Body of pancreas (tissue), 4 donors: ENCODE results near the gene TFAP2C. TPM values are rescaled to one million over a fixed set of nuclear protein-coding genes. Genes with fewer than 3 reads are reported as not detected.

ENCODE experiments used
- ATAC-seq: fragments of 150-250 bp; one replicate; pipeline ENCODE4 v1.9.1; 2016
- DNase-seq, 4 donors: peaks; one replicate each; pipeline ENCODE4 v3.0.0-alpha.2; 2019
- H3K27ac ChIP-seq, 4 donors: fragments of 200-600 bp; sonication (generic); 1 replicate in 3 of 4; 2 replicates in 1 of 4; pipeline versions ENCODE4 v1.5.1 to v1.6.1; 2016 to 2019; ENCODE audit warnings: mild to moderate bottlenecking in 1 of 4, mixed read lengths in 1 of 4, moderate library complexity in 1 of 4
- H3K27me3 ChIP-seq, 2 donors: fragments of 200-600 bp; sonication (generic); one replicate each; pipeline ENCODE4 v1.6.0; 2016; ENCODE audit warnings: mild to moderate bottlenecking in 1 of 2
- H3K36me3 ChIP-seq, 2 donors: fragments of 200-600 bp; sonication (generic); replicated peaks in 1 of 2; 2 replicates each; pipeline ENCODE4 v1.5.1; 2016; ENCODE audit warnings: low read depth in 2 of 2; ENCODE audit not compliant: insufficient read depth in 1 of 2
- H3K4me1 ChIP-seq: fragments of 200-600 bp; sonication (generic); one replicate; pipeline ENCODE4 v1.6.0; 2016
- H3K4me3 ChIP-seq, 2 donors: fragments of 200-600 bp; sonication (generic); 1 replicate in 1 of 2; 2 replicates in 1 of 2; pipeline ENCODE4 v1.5.1; 2016 to 2019
- H3K9me3 ChIP-seq, 3 donors: fragments of 200-600 bp; sonication (generic); 1 replicate in 2 of 3; 2 replicates in 1 of 3; pipeline ENCODE4 v1.5.1; 2016
- CTCF ChIP-seq, 7 experiments: fragments of 450-650 bp in 4 of 7; fragments of 200-600 bp in 3 of 7; sonication (generic) in 3 of 7; IDR thresholded peaks; one replicate each; pipeline ENCODE4 v1.5.1; 2016 to 2019; ENCODE audit warnings: antibody characterized with exemption in 7 of 7
- POLR2A ChIP-seq, 3 donors: fragments of 450-650 bp; IDR thresholded peaks; one replicate each; pipeline ENCODE4 v1.6.1; 2016; ENCODE audit warnings: antibody characterized with exemption in 3 of 3, mild to moderate bottlenecking in 2 of 3
- WGBS, 2 donors: methylation state at CpG; one replicate each; pipeline ENCODE4 v1.1.5; 2017; 5-methylcytosine and 5-hydroxymethylcytosine counted together
- intact Hi-C: fragments of 100-400 bp; cut with DNase I; formaldehyde crosslinking; loops from one replicate; pipeline ENCODE4 v1.15.1; 2023
- total RNA-seq, 2 donors: library from RNA; depleted of rRNA; stranded (reverse); fragments of >200 nt; gene quantifications; one replicate each; pipeline ENCODE4 v1.1.0, GENCODE V29; 2016

TFAP2C gene
- total RNA-seq, 2 donors from 2014 or later = 0.52 to 2.3 TPM

DNA sequence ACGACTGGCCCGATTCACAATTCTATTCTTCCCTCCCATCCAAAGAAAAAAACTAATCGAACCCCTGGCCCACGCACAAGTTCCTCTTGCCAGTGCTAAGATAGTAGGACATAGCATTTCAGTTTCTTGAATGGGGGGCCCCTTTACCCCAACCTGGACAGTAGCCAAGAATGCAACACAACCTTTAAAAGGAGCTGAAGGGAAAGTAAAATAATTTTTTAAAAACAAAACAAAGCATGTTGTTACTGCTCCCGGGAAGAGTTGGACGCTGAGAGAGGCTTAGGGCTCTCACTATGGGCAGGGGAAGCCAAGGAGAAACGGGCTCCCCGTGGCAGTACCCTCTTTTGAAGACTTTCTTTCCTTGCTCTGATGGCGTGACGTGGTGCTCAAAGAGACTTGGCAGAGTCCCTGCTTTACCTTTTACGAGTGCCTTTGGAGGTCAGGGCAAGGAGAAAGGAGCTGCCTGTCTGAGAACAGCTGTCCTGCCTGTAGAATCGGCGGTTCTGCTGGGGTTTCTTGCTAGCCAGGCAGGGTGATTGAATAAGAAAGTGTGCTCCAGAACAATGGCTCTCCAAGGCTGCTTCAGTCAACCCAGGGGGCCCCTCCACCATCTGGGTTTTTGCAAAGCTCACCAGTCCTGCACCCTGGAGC lies 5.8 kb downstream of the TFAP2C start:
- DNase-seq (no peak), ATAC-seq (no peak)
- H3K27me3 ChIP-seq = no peaks in the 10 kb centered on the region
- TF ChIP-seq CTCF (IDR thresholded peaks at IDR 0.05) (no peak), POLR2A (IDR thresholded peaks at IDR 0.05) (no peak)
- no peak overlapping the region for H3K4me3 ChIP-seq
- no peaks in the 10 kb centered on the region for H3K36me3 ChIP-seq
- no peak overlapping the region for H3K27ac ChIP-seq
- no peaks in the 10 kb centered on the region for H3K9me3 ChIP-seq
- WGBS, 2 donors = 44 to 63% methylated on average over 13 of the region's 13 CpGs
- intact Hi-C loops = no loop called here
- H3K4me1 ChIP-seq = peaks cover 14% of the 10 kb centered on the region

GRCh38 chr20:56636716-56637115 lies 7.6 kb downstream of the TFAP2C start:
- no peak overlapping the region for H3K27ac ChIP-seq
- ATAC-seq (no peak), DNase-seq (no peak)
- H3K4me3 ChIP-seq = no peak overlapping the region
- H3K36me3 ChIP-seq = no peaks in the 10 kb centered on the region
- H3K9me3 ChIP-seq = no peaks in the 10 kb centered on the region
- H3K27me3 ChIP-seq = no peaks in the 10 kb centered on the region
- no peaks in the 10 kb centered on the region for H3K4me1 ChIP-seq
- 54 to 65% methylated on average over 3 of the region's 3 CpGs for WGBS, 2 donors
- intact Hi-C loops = no loop called here
- TF ChIP-seq CTCF (IDR thresholded peaks at IDR 0.05) (no peak), POLR2A (IDR thresholded peaks at IDR 0.05) (no peak)

GRCh38 chr20:56637576-56637975 lies 8.5 kb downstream of the TFAP2C start:
- Histone ChIP-seq H3K36me3 (no peaks in the 10 kb centered on the region), H3K9me3 (no peaks in the 10 kb centered on the region), H3K27ac (no peak overlapping the region), H3K4me1 (no peaks in the 10 kb centered on the region), H3K4me3 (no peak overlapping the region), H3K27me3 (no peaks in the 10 kb centered on the region)
- no peak for ATAC-seq
- TF ChIP-seq CTCF (IDR thresholded peaks at IDR 0.05) = no peak
- TF ChIP-seq POLR2A (IDR thresholded peaks at IDR 0.05) = no peak
- no peak for DNase-seq
- WGBS, 2 donors = 73 to 74% methylated on average over 7 to 10 of the region's 10 CpGs
- intact Hi-C loops = no loop called here

GRCh38 chr20:56646599-56646998 lies 17.5 kb downstream of the TFAP2C start:
- Histone ChIP-seq H3K27ac (no peak overlapping the region), H3K9me3 (no peaks in the 10 kb centered on the region), H3K27me3 (no peaks in the 10 kb centered on the region), H3K4me3 (no peak overlapping the region), H3K36me3 (no peaks in the 10 kb centered on the region), H3K4me1 (no peaks in the 10 kb centered on the region)
- DNase-seq (no peak), ATAC-seq (no peak)
- TF ChIP-seq POLR2A (IDR thresholded peaks at IDR 0.05) (no peak), CTCF (IDR thresholded peaks at IDR 0.05) (no peak)
- WGBS, 2 donors = 62 to 87% methylated on average over 4 of the region's 4 CpGs
- intact Hi-C loops = no loop called here

- intact Hi-C loops = no loop called here
- Histone ChIP-seq H3K27ac (no peak overlapping the region), H3K9me3 (no peaks in the 10 kb centered on the region), H3K4me3 (no peak overlapping the region), H3K4me1 (no peaks in the 10 kb centered on the region), H3K36me3 (no peaks in the 10 kb centered on the region), H3K27me3 (no peaks in the 10 kb centered on the region)
- TF ChIP-seq CTCF (IDR thresholded peaks at IDR 0.05) = no peak
- TF ChIP-seq POLR2A (IDR thresholded peaks at IDR 0.05) = no peak
- 85 to 86% methylated on average over 4 of the region's 4 CpGs for WGBS, 2 donors
- ATAC-seq (no peak), DNase-seq (no peak)
Measured at GRCh38 chr20:56653211-56653610, 24.1 kb downstream of the TFAP2C start.
